Bronchial epithelial cell (primary cell): ENCODE data around the gene CARS1. TPM values are rescaled to one million over a fixed set of nuclear protein-coding genes. Genes with fewer than 3 reads are reported as not detected.
A peak's percentile ranks its signal among the peaks of the same experiment; 100 is the strongest.

Experiments used
- DNase-seq: peaks from one replicate; pipeline ENCODE4 v3.0.0-alpha.2; 2010; ENCODE audit warnings: low read depth
- FAIRE-seq: peaks from 2 replicates; lab custom pipeline; 2011; peaks lifted over from hg19 to GRCh38; lab: Jason Lieb, UNC
- H3K27me3 ChIP-seq: 2 replicates; pipeline ENCODE4 v1.5.1; 2011; ENCODE audit warnings: low read length; ENCODE audit not compliant: control insufficient read depth, insufficient read depth
- H3K36me3 ChIP-seq: 2 replicates; pipeline ENCODE4 v1.5.1; 2011; ENCODE audit warnings: low read length; ENCODE audit not compliant: control insufficient read depth, insufficient read depth
- H3K4me3 ChIP-seq: 2 replicates; pipeline ENCODE4 v1.5.1; 2011; ENCODE audit warnings: mild to moderate bottlenecking, low read depth, low read length, control low read depth
- CTCF ChIP-seq: IDR thresholded peaks from 2 replicates; pipeline ENCODE4 v1.5.1; 2011; ENCODE audit warnings: mild to moderate bottlenecking, moderate library complexity, low read length, control low read depth, inconsistent platforms; ENCODE audit not compliant: insufficient read depth, severe bottlenecking
- total RNA-seq: library from RNA; depleted of rRNA; stranded (reverse); fragments of >200 nt; gene quantifications from 2 replicates; pipeline ENCODE4 v1.2.1, GENCODE V29; 2014

Gene CARS1
- total RNA-seq, 1 donor from 2014 or later: 113 TPM

- DNase-seq: no peak
- no peak for TF ChIP-seq CTCF
- FAIRE-seq: no peak
- H3K4me3 ChIP-seq: no peak overlapping the region
- H3K27me3 ChIP-seq: no peaks in the 10 kb centered on the region
- H3K36me3 ChIP-seq: peaks cover 62% of the 10 kb centered on the region
Measured at GRCh38 chr11:3041699-3042441, 15.4 kb downstream of the CARS1 start.

GRCh38 chr11:3040881-3041280, 16.3 kb downstream of the CARS1 start:
- no peak for DNase-seq
- Histone ChIP-seq H3K4me3 (no peak overlapping the region), H3K36me3 (peaks cover 65% of the 10 kb centered on the region), H3K27me3 (no peaks in the 10 kb centered on the region)
- FAIRE-seq: no peak
- TF ChIP-seq CTCF: no peak

GRCh38 chr11:3037945-3038271, 19.3 kb downstream of the CARS1 start:
- DNase-seq (no peak), FAIRE-seq (no peak)
- Histone ChIP-seq H3K36me3 (peaks cover 63% of the 10 kb centered on the region), H3K4me3 (no peak overlapping the region), H3K27me3 (no peaks in the 10 kb centered on the region)
- no peak for TF ChIP-seq CTCF

GRCh38 chr11:3037040-3037944, 19.9 kb downstream of the CARS1 start:
- FAIRE-seq: no peak
- Histone ChIP-seq H3K4me3 (no peak overlapping the region), H3K36me3 (peaks cover 57% of the 10 kb centered on the region), H3K27me3 (no peaks in the 10 kb centered on the region)
- peak; percentile 87 for TF ChIP-seq CTCF
- DNase-seq: peak; percentile 69

- TF ChIP-seq CTCF: no peak
Measured at GRCh38 chr11:3036419-3036818, 20.8 kb downstream of the CARS1 start.

More at GRCh38 chr11:3036419-3036818, 20.8 kb downstream of the CARS1 start:
- no peak for FAIRE-seq
- peaks cover 52% of the 10 kb centered on the region for H3K36me3 ChIP-seq
- no peak for DNase-seq
- no peaks in the 10 kb centered on the region for H3K27me3 ChIP-seq
- H3K4me3 ChIP-seq: no peak overlapping the region
